Dermis lymphatic vessel endothelial cell (primary cell): Measurements from ENCODE around the gene ZWILCH. TPM values are rescaled to one million over a fixed set of nuclear protein-coding genes. Genes with fewer than 3 reads are reported as not detected.

Experiments
- total RNA-seq: library from RNA; depleted of rRNA; stranded (reverse); fragments of >200 nt; gene quantifications from 2 replicates; pipeline ENCODE4 v1.2.1, GENCODE V29; 2014

ZWILCH gene
- 11.1 and 11.8 TPM in 2 replicates for total RNA-seq

DNA sequence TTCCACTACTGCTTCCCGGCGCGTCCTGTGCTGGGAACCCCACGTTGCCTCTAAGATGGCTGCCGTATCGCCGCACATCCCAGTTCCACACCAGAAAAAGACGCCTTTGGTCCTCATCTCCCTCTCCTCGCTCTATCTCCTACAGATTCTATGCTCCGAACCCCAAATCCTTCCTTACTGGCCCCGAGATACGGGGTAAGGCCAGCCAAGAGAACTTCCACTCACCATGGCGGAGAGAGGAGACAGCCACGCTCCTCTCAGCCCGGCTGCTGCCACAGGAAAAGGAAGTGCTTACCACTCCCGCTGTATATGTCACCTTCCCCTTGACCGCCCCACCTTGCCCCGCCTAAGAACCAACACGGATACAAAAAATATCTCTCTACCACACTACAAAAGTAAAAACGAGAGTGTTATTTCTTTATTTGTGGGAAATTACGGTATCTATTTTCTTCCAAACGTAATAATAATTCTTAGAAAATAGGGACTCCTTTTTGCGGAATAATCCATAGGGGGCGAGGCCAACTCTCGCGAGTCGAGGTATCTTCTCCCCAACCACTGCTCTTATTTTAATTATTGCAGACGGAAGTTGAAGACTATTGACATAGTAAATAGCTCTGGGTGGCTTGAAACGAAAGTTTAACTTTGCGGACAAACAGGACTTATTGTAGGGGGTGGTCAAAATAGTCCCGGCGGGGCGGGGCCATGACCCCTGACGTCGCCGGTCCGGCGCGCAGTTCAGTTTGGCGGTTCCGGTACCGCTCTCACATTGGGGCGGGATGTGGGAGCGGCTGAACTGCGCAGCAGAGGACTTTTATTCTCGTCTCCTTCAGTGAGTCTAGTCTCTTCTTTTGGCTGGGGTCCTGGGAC is at the start of gene ZWILCH, which contains the start of gene RPL4:
Gene ZWILCH (plus strand): TSS at position 764 of the 867 bp plus-strand sequence. CDS start 13 bp downstream, at position 777.
Gene RPL4 (minus strand): TSS at position 293 of the 867 bp plus-strand sequence. CDS start 65 bp downstream, at position 228.

DNA sequence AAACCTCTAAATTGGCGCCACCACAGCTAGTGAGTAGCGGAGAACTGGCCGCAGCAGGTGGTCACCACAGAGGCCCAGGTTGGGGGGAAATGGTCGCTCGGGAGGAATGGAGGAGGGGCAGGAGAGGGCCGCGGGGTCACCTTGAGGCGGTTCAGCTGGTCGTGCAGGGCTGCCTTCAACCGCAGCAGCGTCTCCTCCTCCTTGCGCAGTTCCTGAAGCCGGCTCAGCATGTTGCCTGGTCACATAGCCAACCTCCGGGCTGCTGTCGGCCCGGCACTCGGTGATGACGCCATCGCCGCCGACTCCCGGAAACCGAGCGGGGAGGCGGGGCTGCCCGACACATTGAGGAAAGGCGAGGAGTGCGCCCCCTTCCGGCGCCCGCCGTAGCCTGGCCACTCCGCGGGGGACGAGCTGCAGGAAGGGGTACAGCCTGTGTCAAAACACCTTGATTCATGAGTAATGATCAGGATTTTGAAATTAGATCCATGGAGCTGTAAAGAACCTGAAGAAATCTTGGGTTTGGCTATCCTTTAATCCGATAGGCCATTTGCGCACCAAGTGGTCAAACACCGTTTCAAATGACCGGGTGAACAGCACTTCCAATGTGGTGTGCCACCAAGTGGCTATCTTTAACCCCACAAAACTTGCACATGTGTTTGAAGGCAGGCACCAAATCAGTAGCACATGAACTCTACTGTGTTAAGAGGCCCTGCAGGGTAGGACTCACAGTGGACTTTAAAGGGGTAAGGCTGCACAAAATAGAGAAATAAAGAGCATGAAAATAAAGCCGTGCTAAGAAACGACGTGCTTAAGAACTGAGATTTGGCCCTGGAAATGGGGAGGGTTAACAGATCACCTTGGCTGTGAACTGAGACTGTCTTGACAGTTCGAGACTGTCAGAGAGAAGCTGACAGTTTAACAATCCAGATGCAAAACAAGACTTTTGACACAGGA is 7.3 kb upstream of the ZWILCH start, which contains the start of gene SNAPC5:
Gene SNAPC5 (minus strand): TSS at position 261 of the 954 bp plus-strand sequence. CDS start 31 bp downstream, at position 230.

DNA sequence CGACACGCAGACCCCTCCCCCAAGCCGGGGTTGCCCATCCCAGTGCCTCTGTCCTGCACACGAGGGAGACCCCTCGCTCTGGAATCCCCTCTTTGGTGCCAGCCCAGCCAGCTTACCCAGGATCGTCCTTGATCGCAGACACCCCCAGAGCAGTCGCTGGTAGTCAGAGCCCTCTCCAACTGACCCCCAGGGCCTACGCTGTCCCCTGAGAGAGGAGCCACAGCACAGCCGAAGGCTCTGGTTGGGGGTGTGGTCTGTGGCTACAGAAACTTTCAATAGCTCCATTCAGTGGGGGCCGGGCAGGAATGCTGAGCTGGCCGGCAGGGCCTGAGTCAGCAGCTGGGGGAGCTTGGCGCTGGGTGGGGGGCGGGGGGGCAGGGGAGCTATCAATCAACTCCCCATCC is 60.6 kb downstream of the ZWILCH start, which contains the start of gene LCTL:
Gene LCTL (minus strand): TSS at position 258 of the 404 bp plus-strand sequence. CDS start 633 bp downstream, outside the sequence.

Other genes with a start within 250 kb of the ZWILCH start
- 22.8 and 23.6 TPM in 2 replicates for gene DIS3L, start 211.8 kb upstream of the ZWILCH start, total RNA-seq
- 4.3 and 7.6 TPM in 2 replicates for gene TIPIN, start 148.6 kb upstream of the ZWILCH start, total RNA-seq
- 27.1 and 28.5 TPM in 2 replicates for gene MAP2K1, start 118.4 kb upstream of the ZWILCH start, total RNA-seq
- 18.6 and 21.8 TPM in 2 replicates for gene SNAPC5, start 7.6 kb upstream of the ZWILCH start, total RNA-seq
- 1,966 and 2,559 TPM in 2 replicates for gene RPL4, start 471 bp upstream of the ZWILCH start, total RNA-seq
- gene LCTL, start 60.7 kb downstream of the ZWILCH start, total RNA-seq = 0.43 TPM in 1 of 2 replicates, not detected in the other
- 11.6 and 19.9 TPM in 2 replicates for gene SMAD6, start 196.9 kb downstream of the ZWILCH start, total RNA-seq